22Rv1 (cell line): Measurements from ENCODE around the gene PER2.

ENCODE experiments used
- ZFX ChIP-seq: fragments of 450-650 bp; IDR thresholded peaks from 2 replicates; pipeline ENCODE4 v1.6.1; 2017; ENCODE audit warnings: antibody characterized with exemption, borderline replicate concordance
- TF ChIP-seq, protein P1 (sequence below): fragments of 450-650 bp; IDR thresholded peaks from 2 replicates; pipeline ENCODE4 v1.5.1; 2017; ENCODE audit warnings: mild to moderate bottlenecking

DNA sequence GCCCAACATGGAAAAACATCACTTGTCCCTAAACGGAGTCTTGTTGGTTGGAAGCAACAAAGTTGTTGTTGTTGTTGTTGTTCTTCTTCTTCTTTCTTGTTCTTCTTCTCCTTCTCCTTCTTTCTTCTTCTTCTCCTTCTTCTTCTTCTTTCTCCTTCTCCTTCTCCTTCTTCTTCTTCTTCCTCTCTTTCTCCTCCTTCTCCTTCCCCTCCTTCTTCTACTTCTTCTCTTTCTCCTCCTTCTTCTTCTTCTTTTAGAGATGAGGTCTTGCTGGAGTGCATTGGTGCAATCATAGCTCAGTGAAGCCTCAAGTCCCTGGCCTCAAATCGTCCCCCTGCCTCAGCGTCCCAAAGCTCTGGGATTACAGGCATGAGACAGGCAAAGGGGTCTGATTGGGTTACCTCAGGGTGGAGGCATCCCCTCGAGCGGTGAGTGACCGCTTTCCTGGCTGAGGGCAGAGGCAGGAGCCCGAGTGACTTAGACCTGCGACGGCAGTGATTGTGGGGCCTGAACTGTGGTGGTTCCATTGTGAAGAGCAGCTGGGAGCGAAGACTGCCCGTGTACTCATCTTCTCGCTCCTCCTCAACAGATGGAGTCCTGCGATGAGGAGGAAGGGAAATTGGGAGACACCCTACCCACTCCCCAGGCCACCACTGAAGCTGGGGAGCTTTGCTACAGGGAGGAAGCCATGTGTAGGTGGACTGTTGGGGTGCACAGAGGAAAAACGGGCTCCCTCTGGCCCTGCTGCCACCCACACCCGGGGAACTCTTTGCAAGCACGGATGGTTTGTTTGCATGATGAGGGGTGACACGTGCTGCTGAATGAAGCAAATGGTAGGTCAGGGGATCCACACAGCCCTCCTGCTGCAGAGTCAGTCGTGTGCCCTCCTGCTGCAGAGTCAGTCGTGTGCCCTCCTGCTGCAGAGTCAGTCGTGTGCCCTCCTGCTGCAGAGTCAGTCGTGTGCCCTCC lies 7.0 kb upstream of the PER2 start:
- TF ChIP-seq, protein P1, sequence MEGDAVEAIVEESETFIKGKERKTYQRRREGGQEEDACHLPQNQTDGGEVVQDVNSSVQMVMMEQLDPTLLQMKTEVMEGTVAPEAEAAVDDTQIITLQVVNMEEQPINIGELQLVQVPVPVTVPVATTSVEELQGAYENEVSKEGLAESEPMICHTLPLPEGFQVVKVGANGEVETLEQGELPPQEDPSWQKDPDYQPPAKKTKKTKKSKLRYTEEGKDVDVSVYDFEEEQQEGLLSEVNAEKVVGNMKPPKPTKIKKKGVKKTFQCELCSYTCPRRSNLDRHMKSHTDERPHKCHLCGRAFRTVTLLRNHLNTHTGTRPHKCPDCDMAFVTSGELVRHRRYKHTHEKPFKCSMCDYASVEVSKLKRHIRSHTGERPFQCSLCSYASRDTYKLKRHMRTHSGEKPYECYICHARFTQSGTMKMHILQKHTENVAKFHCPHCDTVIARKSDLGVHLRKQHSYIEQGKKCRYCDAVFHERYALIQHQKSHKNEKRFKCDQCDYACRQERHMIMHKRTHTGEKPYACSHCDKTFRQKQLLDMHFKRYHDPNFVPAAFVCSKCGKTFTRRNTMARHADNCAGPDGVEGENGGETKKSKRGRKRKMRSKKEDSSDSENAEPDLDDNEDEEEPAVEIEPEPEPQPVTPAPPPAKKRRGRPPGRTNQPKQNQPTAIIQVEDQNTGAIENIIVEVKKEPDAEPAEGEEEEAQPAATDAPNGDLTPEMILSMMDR = no peak
- TF ChIP-seq ZFX = no peak
